Caco-2 (cell line): ENCODE data around the gene PPM1L. TPM values are rescaled to one million over a fixed set of nuclear protein-coding genes. Genes with fewer than 3 reads are reported as not detected.

Experiments used
- BruUV-seq: library from RNA; stranded (reverse); fragments of 400-500 nt; replicated peaks from 2 replicates; lab custom pipeline; 2021; lab: Mats Ljungman, UMichigan
- CTCF ChIA-PET: fragments of 300-600 bp; sonication (Branson Sonifier 250); formaldehyde crosslinking; loops from one replicate; lab custom pipeline; 2022; ENCODE audit warnings: antibody characterized with exemption; lab: Charles Lee
- POLR2A ChIA-PET: fragments of 300-600 bp; sonication (Branson Sonifier 250); formaldehyde crosslinking; loops from one replicate; lab custom pipeline; 2022; ENCODE audit warnings: antibody characterized with exemption; lab: Charles Lee
- DNase-seq, 2 experiments: peaks; one replicate each; pipeline versions ENCODE4 v3.0.0 to v3.0.0-alpha.2; 2020 to 2022
- H3K27me3 ChIP-seq: replicated peaks from 2 replicates; pipeline ENCODE4 v1.6.0; 2011; ENCODE audit warnings: low read length; ENCODE audit not compliant: control insufficient read depth, insufficient read depth
- H3K36me3 ChIP-seq: 2 replicates; pipeline ENCODE4 v1.5.1; 2011; ENCODE audit warnings: low read length; ENCODE audit not compliant: control insufficient read depth, insufficient read depth
- H3K4me1 ChIP-seq: fragments of 250-450 bp; sonication (Bioruptor Pico); 2 replicates; pipeline ENCODE4 v1.5.1; 2020; ENCODE audit warnings: mild to moderate bottlenecking
- H3K4me3 ChIP-seq: 2 replicates; pipeline ENCODE4 v1.5.1; 2011; ENCODE audit warnings: low read depth, mild to moderate bottlenecking, control low read depth, low read length
- H3K9me3 ChIP-seq: fragments of 250-450 bp; sonication (Bioruptor Pico); 2 replicates; pipeline ENCODE4 v1.5.1; 2020; ENCODE audit warnings: mild to moderate bottlenecking, moderate library complexity
- H3K27ac Mint-ChIP-seq: one replicate; pipeline ENCODE4 v1.8.0; 2022; ENCODE audit warnings: mixed read lengths; ENCODE audit not compliant: unreplicated experiment
- H3K27me3 Mint-ChIP-seq: one replicate; pipeline ENCODE4 v1.8.0; 2022; ENCODE audit warnings: mixed read lengths; ENCODE audit not compliant: insufficient read depth, unreplicated experiment
- H3K36me3 Mint-ChIP-seq: one replicate; pipeline ENCODE4 v1.8.0; 2022; ENCODE audit warnings: mild to moderate bottlenecking, mixed read lengths; ENCODE audit not compliant: insufficient read depth, unreplicated experiment
- H3K4me1 Mint-ChIP-seq: one replicate; pipeline ENCODE4 v1.8.0; 2022; ENCODE audit warnings: low read depth, mixed read lengths; ENCODE audit not compliant: unreplicated experiment
- H3K4me3 Mint-ChIP-seq: one replicate; pipeline ENCODE4 v1.8.0; 2022; ENCODE audit warnings: mild to moderate bottlenecking, moderate library complexity, mixed read lengths; ENCODE audit not compliant: unreplicated experiment
- H3K9me3 Mint-ChIP-seq: one replicate; pipeline ENCODE4 v1.8.0; 2022; ENCODE audit warnings: mixed read lengths; ENCODE audit not compliant: unreplicated experiment
- CTCF ChIP-seq, 2 experiments: fragments of 200-600 bp in 1 of 2; IDR thresholded peaks; 1 replicate in 1 of 2; 2 replicates in 1 of 2; pipeline versions ENCODE4 v1.5.1 to v1.8.0; 2011 to 2022; ENCODE audit warnings: antibody characterized with exemption in 1 of 2, control low read depth in 1 of 2, inconsistent platforms in 1 of 2, low read depth in 1 of 2, low read length in 1 of 2, mild to moderate bottlenecking in 1 of 2, moderate library complexity in 1 of 2; ENCODE audit not compliant: insufficient read depth in 1 of 2, severe bottlenecking in 1 of 2, unreplicated experiment in 1 of 2
- intact Hi-C: fragments of 100-400 bp; cut with micrococcal nuclease; formaldehyde crosslinking; loops from one replicate; pipeline ENCODE4 v1.10.0; 2022; ENCODE audit not compliant: unreplicated experiment
- total RNA-seq: library from RNA; stranded (reverse); gene quantifications from 2 replicates; pipeline ENCODE4 v1.2.3, GENCODE V29; 2022

The PPM1L gene
- total RNA-seq, 1 experiment from 2014 or later: 2.0 TPM

- no peaks in the 10 kb centered on the region for H3K27me3 Mint-ChIP-seq
- no peaks in the 10 kb centered on the region for H3K36me3 Mint-ChIP-seq
- no peaks in the 10 kb centered on the region for H3K9me3 Mint-ChIP-seq
- H3K4me1 ChIP-seq: no peaks in the 10 kb centered on the region
- no peak for TF ChIP-seq CTCF (IDR thresholded peaks at IDR 0.05; ENCODE audit: insufficient read depth in 1 of 2, low read depth in 1 of 2, low read length in 1 of 2, severe bottlenecking in 1 of 2, unreplicated experiment in 1 of 2)
- no peaks in the 10 kb centered on the region for H3K4me1 Mint-ChIP-seq
- no peak overlapping the region for H3K4me3 ChIP-seq
- intact Hi-C loops: no loop called here
- no TSS peak for BruUV-seq
- H3K9me3 ChIP-seq: no peaks in the 10 kb centered on the region
- no peak overlapping the region for H3K4me3 Mint-ChIP-seq
- no peaks in the 10 kb centered on the region for H3K27me3 ChIP-seq
- H3K27ac Mint-ChIP-seq: no peak overlapping the region
- ChIA-PET CTCF (no interaction called here), POLR2A (interaction anchor here (0.7 kb wide), 1 partner anchor 12 kb away, joined by 3 read pairs; the partner anchor contains the start of gene PPM1L)
- H3K36me3 ChIP-seq: no peaks in the 10 kb centered on the region
- no peak for DNase-seq
Measured at GRCh38 chr3:160768031-160768430, 12.0 kb downstream of the PPM1L start.

GRCh38 chr3:160768918-160769317, 12.9 kb downstream of the PPM1L start:
- POLR2A ChIA-PET: interaction anchor here (0.7 kb wide), 1 partner anchor 13 kb away, joined by 3 read pairs; the partner anchor contains the start of gene PPM1L
- H3K36me3 ChIP-seq: no peaks in the 10 kb centered on the region
- no peak overlapping the region for H3K4me3 Mint-ChIP-seq
- CTCF ChIA-PET: no interaction called here
- peaks cover 3% of the 10 kb centered on the region for H3K27me3 Mint-ChIP-seq
- no peaks in the 10 kb centered on the region for H3K9me3 Mint-ChIP-seq
- H3K27me3 ChIP-seq: no peaks in the 10 kb centered on the region
- no peak overlapping the region for H3K27ac Mint-ChIP-seq
- no peak for DNase-seq
- no peaks in the 10 kb centered on the region for H3K9me3 ChIP-seq
- no peak for TF ChIP-seq CTCF (IDR thresholded peaks at IDR 0.05; ENCODE audit: insufficient read depth in 1 of 2, low read depth in 1 of 2, low read length in 1 of 2, severe bottlenecking in 1 of 2, unreplicated experiment in 1 of 2)
- BruUV-seq: no TSS peak
- no peaks in the 10 kb centered on the region for H3K4me1 Mint-ChIP-seq
- no peaks in the 10 kb centered on the region for H3K36me3 Mint-ChIP-seq
- intact Hi-C loops: no loop called here
- no peaks in the 10 kb centered on the region for H3K4me1 ChIP-seq
- H3K4me3 ChIP-seq: no peak overlapping the region

- no peaks in the 10 kb centered on the region for H3K36me3 Mint-ChIP-seq
- CTCF ChIA-PET: no interaction called here
- Histone ChIP-seq H3K27me3 (no peaks in the 10 kb centered on the region), H3K4me1 (no peaks in the 10 kb centered on the region), H3K36me3 (no peaks in the 10 kb centered on the region), H3K9me3 (no peaks in the 10 kb centered on the region), H3K4me3 (no peak overlapping the region)
- no peak for TF ChIP-seq CTCF (IDR thresholded peaks at IDR 0.05; ENCODE audit: insufficient read depth in 1 of 2, low read depth in 1 of 2, low read length in 1 of 2, severe bottlenecking in 1 of 2, unreplicated experiment in 1 of 2)
- no peak for DNase-seq
- H3K9me3 Mint-ChIP-seq: no peaks in the 10 kb centered on the region
- no peak overlapping the region for H3K4me3 Mint-ChIP-seq
- BruUV-seq: no TSS peak
- H3K27me3 Mint-ChIP-seq: peaks cover 3% of the 10 kb centered on the region
- H3K27ac Mint-ChIP-seq: no peak overlapping the region
- intact Hi-C loops: no loop called here
- no peaks in the 10 kb centered on the region for H3K4me1 Mint-ChIP-seq
- POLR2A ChIA-PET: no interaction called here
Measured at GRCh38 chr3:160771811-160772459, 15.9 kb downstream of the PPM1L start.
